ENCODE measurements around the gene KRTAP12-2. TPM values are rescaled to one million over a fixed set of nuclear protein-coding genes. Genes with fewer than 3 reads are reported as not detected.

KRTAP12-2 gene
- total RNA-seq, 1 experiment from 2014 or later = not detected

GRCh38 chr21:44636209-44637017, 30.3 kb downstream of the KRTAP12-2 start:
- H3K27ac Mint-ChIP-seq (ENCODE audit: unreplicated experiment) = no peak overlapping the region
- Histone ChIP-seq H3K27me3 (replicated peaks; ENCODE audit: control insufficient read depth, insufficient read depth, low read length) (no peaks in the 10 kb centered on the region), H3K9me3 (peaks cover 16% of the 10 kb centered on the region), H3K4me3 (ENCODE audit: low read depth, low read length) (no peak overlapping the region), H3K4me1 (no peaks in the 10 kb centered on the region), H3K36me3 (ENCODE audit: control insufficient read depth, insufficient read depth, low read length) (no peaks in the 10 kb centered on the region)
- H3K27me3 Mint-ChIP-seq (ENCODE audit: insufficient read depth, unreplicated experiment) = peaks cover 12% of the 10 kb centered on the region
- no peak for DNase-seq
- ChIA-PET CTCF (no interaction called here), POLR2A (no interaction called here)
- no peak overlapping the region for H3K4me3 Mint-ChIP-seq (ENCODE audit: unreplicated experiment)
- H3K4me1 Mint-ChIP-seq (ENCODE audit: low read depth, unreplicated experiment) = no peaks in the 10 kb centered on the region
- H3K36me3 Mint-ChIP-seq (ENCODE audit: insufficient read depth, unreplicated experiment) = no peaks in the 10 kb centered on the region
- TF ChIP-seq CTCF (IDR thresholded peaks at IDR 0.05; ENCODE audit: insufficient read depth in 1 of 2, low read depth in 1 of 2, low read length in 1 of 2, severe bottlenecking in 1 of 2, unreplicated experiment in 1 of 2) = no peak
- intact Hi-C loops (cut with micrococcal nuclease; ENCODE audit: unreplicated experiment) = no loop called here
- H3K9me3 Mint-ChIP-seq (ENCODE audit: unreplicated experiment) = peaks cover 40% of the 10 kb centered on the region
- BruUV-seq (replicated peaks) = no TSS peak

- H3K27ac Mint-ChIP-seq (ENCODE audit: unreplicated experiment) = no peak overlapping the region
- ChIA-PET POLR2A (interaction anchor here (0.6 kb wide), 1 partner anchor 49 kb away, joined by 3 read pairs; no protein-coding TSS in a partner anchor), CTCF (no interaction called here)
- no peaks in the 10 kb centered on the region for H3K4me1 Mint-ChIP-seq (ENCODE audit: low read depth, unreplicated experiment)
- Histone ChIP-seq H3K4me3 (ENCODE audit: low read depth, low read length) (no peak overlapping the region), H3K36me3 (ENCODE audit: control insufficient read depth, insufficient read depth, low read length) (no peaks in the 10 kb centered on the region), H3K4me1 (no peaks in the 10 kb centered on the region), H3K27me3 (replicated peaks; ENCODE audit: control insufficient read depth, insufficient read depth, low read length) (no peaks in the 10 kb centered on the region), H3K9me3 (peaks cover 16% of the 10 kb centered on the region)
- peaks cover 7% of the 10 kb centered on the region for H3K27me3 Mint-ChIP-seq (ENCODE audit: insufficient read depth, unreplicated experiment)
- BruUV-seq (replicated peaks) = no TSS peak
- no peak overlapping the region for H3K4me3 Mint-ChIP-seq (ENCODE audit: unreplicated experiment)
- no peak for TF ChIP-seq CTCF (IDR thresholded peaks at IDR 0.05; ENCODE audit: insufficient read depth in 1 of 2, low read depth in 1 of 2, low read length in 1 of 2, severe bottlenecking in 1 of 2, unreplicated experiment in 1 of 2)
- no peaks in the 10 kb centered on the region for H3K36me3 Mint-ChIP-seq (ENCODE audit: insufficient read depth, unreplicated experiment)
- peaks cover 51% of the 10 kb centered on the region for H3K9me3 Mint-ChIP-seq (ENCODE audit: unreplicated experiment)
- intact Hi-C loops (cut with micrococcal nuclease; ENCODE audit: unreplicated experiment) = no loop called here
- no peak for DNase-seq
These were observed 34.7 kb downstream of the KRTAP12-2 start for GRCh38 chr21:44632067-44632466.

GRCh38 chr21:44630440-44630839, 36.3 kb downstream of the KRTAP12-2 start:
- CTCF ChIA-PET = no interaction called here
- Mint-ChIP-seq H3K27ac (ENCODE audit: unreplicated experiment) (no peak overlapping the region), H3K4me3 (ENCODE audit: unreplicated experiment) (no peak overlapping the region), H3K27me3 (ENCODE audit: insufficient read depth, unreplicated experiment) (peaks cover 7% of the 10 kb centered on the region), H3K9me3 (ENCODE audit: unreplicated experiment) (peaks cover 51% of the 10 kb centered on the region), H3K4me1 (ENCODE audit: low read depth, unreplicated experiment) (no peaks in the 10 kb centered on the region), H3K36me3 (ENCODE audit: insufficient read depth, unreplicated experiment) (no peaks in the 10 kb centered on the region)
- no peak for DNase-seq
- H3K9me3 ChIP-seq = peaks cover 16% of the 10 kb centered on the region
- POLR2A ChIA-PET = no interaction called here
- no peak overlapping the region for H3K4me3 ChIP-seq (ENCODE audit: low read depth, low read length)
- no peak for TF ChIP-seq CTCF (IDR thresholded peaks at IDR 0.05; ENCODE audit: insufficient read depth in 1 of 2, low read depth in 1 of 2, low read length in 1 of 2, severe bottlenecking in 1 of 2, unreplicated experiment in 1 of 2)
- intact Hi-C loops (cut with micrococcal nuclease; ENCODE audit: unreplicated experiment) = no loop called here
- no peaks in the 10 kb centered on the region for H3K36me3 ChIP-seq (ENCODE audit: control insufficient read depth, insufficient read depth, low read length)
- BruUV-seq (replicated peaks) = no TSS peak
- no peaks in the 10 kb centered on the region for H3K4me1 ChIP-seq
- H3K27me3 ChIP-seq (replicated peaks; ENCODE audit: control insufficient read depth, insufficient read depth, low read length) = no peaks in the 10 kb centered on the region

Data from Caco-2 (cell line).